Measurements from ENCODE around the gene IL17RE. TPM values are rescaled to one million over a fixed set of nuclear protein-coding genes. Genes with fewer than 3 reads are reported as not detected.

The IL17RE gene
- total RNA-seq, 1 experiment from 2014 or later, result 5.0 TPM

GRCh38 chr3:9916346-9916733, 13.7 kb downstream of the IL17RE start:
- Mint-ChIP-seq H3K36me3 (ENCODE audit: insufficient read depth, unreplicated experiment) (peaks cover 4% of the 10 kb centered on the region), H3K9me3 (ENCODE audit: unreplicated experiment) (no peaks in the 10 kb centered on the region), H3K27ac (ENCODE audit: low read depth, unreplicated experiment) (peak overlapping the region; percentile 90), H3K27me3 (ENCODE audit: insufficient read depth, unreplicated experiment) (no peaks in the 10 kb centered on the region), H3K4me1 (ENCODE audit: insufficient read depth, unreplicated experiment) (peaks cover 21% of the 10 kb centered on the region), H3K4me3 (ENCODE audit: unreplicated experiment) (peak overlapping the region; percentile 76)
- TSS peak; percentile 34 for BruUV-seq (replicated peaks)
- ChIA-PET POLR2A (interaction anchor here (0.7 to 8.4 kb wide), 17 partner anchors 8 to 123 kb away, joined by 3 to 98 read pairs (median 5); partner anchors contain the start of genes ARPC4, CRELD1, IL17RE and PRRT3), CTCF (interaction anchor here (1.0 to 1.6 kb wide), 4 partner anchors 15 to 65 kb away, joined by 3 to 7 read pairs (median 5); partner anchors contain the start of gene CRELD1)
- intact Hi-C loops (cut with micrococcal nuclease), result no loop called here
- no peak for TF ChIP-seq CTCF (IDR thresholded peaks at IDR 0.05; ENCODE audit: unreplicated experiment)
- DNase-seq (ENCODE audit: unreplicated experiment), result no peak

DNA sequence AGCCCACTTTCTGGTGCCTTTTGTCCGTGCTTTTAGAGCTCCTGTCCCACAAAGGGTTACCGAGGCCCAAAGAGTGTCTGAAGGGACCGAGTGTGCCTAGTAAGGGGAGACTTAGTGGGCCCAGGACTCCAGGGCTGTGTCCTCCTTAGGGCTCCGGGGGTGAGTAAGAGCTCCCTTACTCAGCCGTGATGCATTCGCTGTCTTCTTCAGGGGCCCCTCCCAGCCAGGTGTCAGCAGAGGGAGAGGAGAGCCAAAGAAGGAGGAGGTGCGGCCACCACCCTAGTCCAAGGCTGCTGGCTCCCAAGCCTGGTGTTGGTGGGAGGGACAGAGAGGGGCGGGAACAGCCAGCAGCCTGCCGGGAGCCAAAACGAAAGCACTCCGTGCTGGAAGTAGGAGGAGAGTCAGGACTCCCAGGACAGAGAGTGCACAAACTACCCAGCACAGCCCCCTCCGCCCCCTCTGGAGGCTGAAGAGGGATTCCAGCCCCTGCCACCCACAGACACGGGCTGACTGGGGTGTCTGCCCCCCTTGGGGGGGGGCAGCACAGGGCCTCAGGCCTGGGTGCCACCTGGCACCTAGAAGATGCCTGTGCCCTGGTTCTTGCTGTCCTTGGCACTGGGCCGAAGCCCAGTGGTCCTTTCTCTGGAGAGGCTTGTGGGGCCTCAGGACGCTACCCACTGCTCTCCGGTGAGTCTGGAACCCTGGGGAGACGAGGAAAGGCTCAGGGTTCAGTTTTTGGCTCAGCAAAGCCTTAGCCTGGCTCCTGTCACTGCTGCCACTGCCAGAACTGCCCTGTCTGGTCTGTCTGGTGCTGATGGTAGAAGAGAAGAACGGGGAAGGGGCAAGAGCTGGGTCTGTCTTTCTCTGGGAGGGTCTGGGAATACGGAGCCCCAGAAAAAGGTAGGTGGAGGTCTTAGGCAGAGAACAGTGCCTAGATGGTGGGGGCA, 14.4 kb downstream of the IL17RE start, which contains the start of gene IL17RC:
TSS of gene IL17RC (plus strand) at position 365 of the 947 bp plus-strand sequence. CDS start at position 583, 218 bp downstream.
- peak; percentile 97 for DNase-seq (ENCODE audit: unreplicated experiment)
- Mint-ChIP-seq H3K27ac (ENCODE audit: low read depth, unreplicated experiment) (peak within 1 kb of the TSS; percentile 90), H3K27me3 (ENCODE audit: insufficient read depth, unreplicated experiment) (no peaks in the 10 kb centered on the region), H3K4me1 (ENCODE audit: insufficient read depth, unreplicated experiment) (peaks cover 20% of the 10 kb centered on the region), H3K4me3 (ENCODE audit: unreplicated experiment) (peak within 1 kb of the TSS; percentile 76), H3K9me3 (ENCODE audit: unreplicated experiment) (no peaks in the 10 kb centered on the region), H3K36me3 (ENCODE audit: insufficient read depth, unreplicated experiment) (peaks cover 10% of the 10 kb centered on the region)
- BruUV-seq (replicated peaks), result TSS peak; percentile 57
- TF ChIP-seq CTCF (IDR thresholded peaks at IDR 0.05; ENCODE audit: unreplicated experiment), result no peak
- POLR2A ChIA-PET, result interaction anchor here (0.7 to 8.4 kb wide), 18 partner anchors 9 to 124 kb away, joined by 3 to 98 read pairs (median 5); partner anchors contain the start of genes ARPC4, CRELD1, IL17RE and PRRT3
- CTCF ChIA-PET, result interaction anchor here (0.6 to 1.6 kb wide), 8 partner anchors 14 to 236 kb away, joined by 3 to 7 read pairs (median 4); partner anchors contain the start of genes CRELD1 and IL17RE
- intact Hi-C loops (cut with micrococcal nuclease), result loop anchor here (1.0 kb wide), 1 partner anchor 69 kb away; no protein-coding TSS in a partner anchor

- H3K9me3 Mint-ChIP-seq (ENCODE audit: unreplicated experiment), result no peaks in the 10 kb centered on the region
- peak overlapping the region; percentile 90 for H3K27ac Mint-ChIP-seq (ENCODE audit: low read depth, unreplicated experiment)
- intact Hi-C loops (cut with micrococcal nuclease), result loop anchor here (1.0 kb wide), 1 partner anchor 70 kb away; no protein-coding TSS in a partner anchor
- no peak for DNase-seq (ENCODE audit: unreplicated experiment)
- no peak for TF ChIP-seq CTCF (IDR thresholded peaks at IDR 0.05; ENCODE audit: unreplicated experiment)
- peaks cover 10% of the 10 kb centered on the region for H3K36me3 Mint-ChIP-seq (ENCODE audit: insufficient read depth, unreplicated experiment)
- H3K4me1 Mint-ChIP-seq (ENCODE audit: insufficient read depth, unreplicated experiment), result peaks cover 12% of the 10 kb centered on the region
- no peaks in the 10 kb centered on the region for H3K27me3 Mint-ChIP-seq (ENCODE audit: insufficient read depth, unreplicated experiment)
- H3K4me3 Mint-ChIP-seq (ENCODE audit: unreplicated experiment), result peak overlapping the region; percentile 76
- ChIA-PET CTCF (interaction anchor here (0.6 to 1.6 kb wide), 5 partner anchors 13 to 236 kb away, joined by 3 to 7 read pairs (median 3); partner anchors contain the start of gene IL17RE), POLR2A (interaction anchor here (1.1 to 8.4 kb wide), 6 partner anchors 10 to 68 kb away, joined by 3 to 98 read pairs (median 24); partner anchors contain the start of genes CRELD1 and IL17RE)
- no TSS peak for BruUV-seq (replicated peaks)
Observed at GRCh38 chr3:9917820-9918219, 15.2 kb downstream of the IL17RE start.

All from MCF 10A (cell line).